GM13976 (cell line): ENCODE measurements around the gene THRAP3.
A peak's percentile ranks its signal among the peaks of the same experiment; 100 is the strongest.
"Not testable (repeated sequence)": the region's sequence is repeated elsewhere in the genome, so short reads cannot be mapped to it uniquely, and the experiment has no call there.

ENCODE experiments used
- DNase-seq: peaks from one replicate; pipeline ENCODE4 v3.0.0; 2012; ENCODE audit warnings: low spot score
- CTCF ChIP-seq: IDR thresholded peaks from 2 replicates; pipeline ENCODE4 v1.5.1; 2012; ENCODE audit warnings: borderline replicate concordance, mild to moderate bottlenecking; ENCODE audit not compliant: insufficient read depth; ENCODE audit errors: extremely low read depth, missing control alignments, control extremely low read depth
- in situ Hi-C: fragments of 300-500 bp; cut with MboI; formaldehyde crosslinking; loops from one replicate; pipeline ENCODE4 v1.12.0; 2022; ENCODE audit warnings: low sequenced_read_pairs, mixed read lengths, inconsistent platforms; ENCODE audit not compliant: unreplicated experiment

THRAP3 gene

GRCh38 chr1:36207339-36207738 is 16.9 kb upstream of the THRAP3 start:
- DNase-seq: peak; percentile 51
- in situ Hi-C loops: no loop called here
- TF ChIP-seq CTCF: no peak

GRCh38 chr1:36208978-36209703 is 15.1 kb upstream of the THRAP3 start:
- in situ Hi-C loops: no loop called here
- no peak for DNase-seq
- TF ChIP-seq CTCF: no peak

DNA sequence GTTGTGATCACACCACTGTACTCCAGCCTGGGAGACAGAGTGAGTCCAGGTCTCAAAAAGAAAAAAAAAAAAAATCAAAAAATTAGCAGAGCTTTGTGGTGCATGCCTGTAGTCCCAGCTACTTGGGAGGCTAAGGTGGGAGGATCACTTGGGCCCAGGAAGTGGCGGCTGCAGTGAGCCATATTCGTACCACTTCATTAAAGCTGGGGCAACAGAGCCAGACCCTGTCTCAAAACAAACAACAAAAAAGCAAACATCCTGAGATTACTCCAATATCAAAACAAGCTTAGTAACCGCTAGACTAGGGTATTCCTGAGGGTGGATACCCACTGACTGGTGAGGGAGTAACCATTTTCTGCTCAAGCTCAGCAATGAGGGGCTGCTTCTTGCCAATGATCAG is 12.9 kb upstream of the THRAP3 start:
- TF ChIP-seq CTCF: no peak
- DNase-seq: no peak
- in situ Hi-C loops: no loop called here

GRCh38 chr1:36211841-36212240 is 12.4 kb upstream of the THRAP3 start:
- no peak for DNase-seq
- in situ Hi-C loops: no loop called here

DNA sequence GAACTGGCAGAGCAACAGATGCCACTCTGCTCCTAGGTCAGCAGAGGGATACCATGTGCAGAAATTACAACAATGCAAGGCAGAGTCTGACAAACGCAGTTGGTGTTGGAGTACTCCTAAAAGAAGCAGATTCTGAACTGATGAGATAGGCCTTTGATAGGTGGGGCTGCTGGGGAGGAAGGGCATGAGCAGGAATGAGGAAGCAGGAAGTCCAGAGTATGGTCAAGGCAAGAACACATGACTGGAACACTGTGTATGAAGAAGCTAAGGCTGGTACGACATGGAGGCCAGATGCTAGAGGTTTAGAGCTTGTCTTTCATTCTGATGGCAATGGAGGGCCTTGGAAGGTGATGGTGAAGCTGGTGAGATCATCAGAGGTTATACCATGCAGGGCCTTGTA is 11.5 kb upstream of the THRAP3 start:
- in situ Hi-C loops: no loop called here
- no peak for DNase-seq
- TF ChIP-seq CTCF: no peak

More at GRCh38 chr1:36211841-36212240, 12.4 kb upstream of the THRAP3 start:
- no peak for TF ChIP-seq CTCF

- in situ Hi-C loops: no loop called here
- no peak for TF ChIP-seq CTCF
- no peak for DNase-seq
Measured at GRCh38 chr1:36217670-36218069, 6.6 kb upstream of the THRAP3 start.

- in situ Hi-C loops, DNase-seq: not testable (repeated sequence)
Measured at GRCh38 chr1:36221901-36222300, 2.3 kb upstream of the THRAP3 start.
